ENCODE data around the gene CIB1.

CIB1 gene

GRCh38 chr15:90227336-90227735 lies 6.4 kb downstream of the CIB1 start:
- POLR2A ChIA-PET, result interaction anchor here (0.6 kb wide), 1 partner anchor 26 kb away, joined by 3 read pairs; the partner anchor contains the start of gene SEMA4B
- WGBS (ENCODE audit: insufficient coverage), result 98% methylated on average over 7 of the region's 7 CpGs

GRCh38 chr15:90225504-90226234 lies 8.1 kb downstream of the CIB1 start:
- Histone ChIP-seq H3K4me1 (ENCODE audit: control extremely low read depth in 1 of 4, control insufficient read depth in 4 of 4, insufficient read depth in 4 of 4, low read length in 3 of 4) (peaks cover 0 to 2% (median 0%) of the 10 kb centered on the region in 4 experiments), H3K27ac (ENCODE audit: insufficient read depth in 1 of 2, low read depth in 1 of 2, low read length in 2 of 2, poor library complexity in 1 of 2, severe bottlenecking in 2 of 2) (no peak overlapping the region), H3K4me3 (ENCODE audit: control insufficient read depth in 1 of 7, extremely low read depth in 1 of 7, insufficient read depth in 4 of 7, low read depth in 2 of 7, low read length in 6 of 7) (no peak overlapping the region), H3K36me3 (ENCODE audit: control insufficient read depth in 4 of 4, insufficient read depth in 4 of 4, low read length in 3 of 4) (peaks cover 2 to 59% (median 35%) of the 10 kb centered on the region in 4 experiments), H3K9me3 (ENCODE audit: control extremely low read depth in 1 of 5, control insufficient read depth in 4 of 5, insufficient read depth in 2 of 5, low read depth in 1 of 5, low read length in 4 of 5) (no peaks in the 10 kb centered on the region), H3K27me3 (replicated peaks in 2 of 5; ENCODE audit: control insufficient read depth in 4 of 5, insufficient read depth in 5 of 5, low read length in 4 of 5) (no peaks in the 10 kb centered on the region)
- WGBS (ENCODE audit: insufficient coverage), result 96% methylated on average over 13 of the region's 18 CpGs
- CTCF ChIA-PET, result interaction anchor here (0.7 to 1.4 kb wide), 3 partner anchors 9 to 76 kb away, joined by 3 read pairs; no protein-coding TSS in a partner anchor
- no peak for DNase-seq
- POLR2A ChIA-PET, result interaction anchor here (0.6 kb wide), 1 partner anchor 17 kb away, joined by 3 read pairs; no protein-coding TSS in a partner anchor

More at GRCh38 chr15:90227336-90227735, 6.4 kb downstream of the CIB1 start:
- Histone ChIP-seq H3K4me3 (ENCODE audit: control insufficient read depth in 1 of 7, extremely low read depth in 1 of 7, insufficient read depth in 4 of 7, low read depth in 2 of 7, low read length in 6 of 7) (no peak overlapping the region), H3K27ac (ENCODE audit: insufficient read depth in 1 of 2, low read depth in 1 of 2, low read length in 2 of 2, poor library complexity in 1 of 2, severe bottlenecking in 2 of 2) (no peak overlapping the region), H3K36me3 (ENCODE audit: control insufficient read depth in 4 of 4, insufficient read depth in 4 of 4, low read length in 3 of 4) (peaks cover 0 to 68% (median 43%) of the 10 kb centered on the region in 4 experiments), H3K9me3 (ENCODE audit: control extremely low read depth in 1 of 5, control insufficient read depth in 4 of 5, insufficient read depth in 2 of 5, low read depth in 1 of 5, low read length in 4 of 5) (no peaks in the 10 kb centered on the region), H3K27me3 (replicated peaks in 2 of 5; ENCODE audit: control insufficient read depth in 4 of 5, insufficient read depth in 5 of 5, low read length in 4 of 5) (no peaks in the 10 kb centered on the region), H3K4me1 (ENCODE audit: control extremely low read depth in 1 of 4, control insufficient read depth in 4 of 4, insufficient read depth in 4 of 4, low read length in 3 of 4) (peaks cover 0 to 15% (median 5%) of the 10 kb centered on the region in 4 experiments)
- no peak for DNase-seq
- CTCF ChIA-PET, result interaction anchor here (1.1 to 1.4 kb wide), 3 partner anchors 9 to 60 kb away, joined by 3 read pairs; no protein-coding TSS in a partner anchor

- Histone ChIP-seq H3K27ac (ENCODE audit: insufficient read depth in 1 of 2, low read depth in 1 of 2, low read length in 2 of 2, poor library complexity in 1 of 2, severe bottlenecking in 2 of 2) (no peak overlapping the region), H3K36me3 (ENCODE audit: control insufficient read depth in 4 of 4, insufficient read depth in 4 of 4, low read length in 3 of 4) (peaks cover 2 to 52% (median 29%) of the 10 kb centered on the region in 4 experiments), H3K27me3 (replicated peaks in 2 of 5; ENCODE audit: control insufficient read depth in 4 of 5, insufficient read depth in 5 of 5, low read length in 4 of 5) (no peaks in the 10 kb centered on the region), H3K9me3 (ENCODE audit: control extremely low read depth in 1 of 5, control insufficient read depth in 4 of 5, insufficient read depth in 2 of 5, low read depth in 1 of 5, low read length in 4 of 5) (no peaks in the 10 kb centered on the region), H3K4me1 (ENCODE audit: control extremely low read depth in 1 of 4, control insufficient read depth in 4 of 4, insufficient read depth in 4 of 4, low read length in 3 of 4) (no peaks in the 10 kb centered on the region), H3K4me3 (ENCODE audit: control insufficient read depth in 1 of 7, extremely low read depth in 1 of 7, insufficient read depth in 4 of 7, low read depth in 2 of 7, low read length in 6 of 7) (no peak overlapping the region)
- POLR2A ChIA-PET, result no interaction called here
- CTCF ChIA-PET, result interaction anchor here (1.1 to 1.4 kb wide), 3 partner anchors 8 to 23 kb away, joined by 3 read pairs; no protein-coding TSS in a partner anchor
- WGBS (ENCODE audit: insufficient coverage), result 95% methylated on average over 16 of the region's 17 CpGs
- DNase-seq, result no peak
Measured at GRCh38 chr15:90225047-90225446, 8.7 kb downstream of the CIB1 start.

- no peaks in the 10 kb centered on the region for H3K9me3 ChIP-seq (ENCODE audit: control extremely low read depth in 1 of 5, control insufficient read depth in 4 of 5, insufficient read depth in 2 of 5, low read depth in 1 of 5, low read length in 4 of 5)
- no peak overlapping the region for H3K4me3 ChIP-seq (ENCODE audit: control insufficient read depth in 1 of 7, extremely low read depth in 1 of 7, insufficient read depth in 4 of 7, low read depth in 2 of 7, low read length in 6 of 7)
- DNase-seq, result no peak
- H3K4me1 ChIP-seq (ENCODE audit: control extremely low read depth in 1 of 4, control insufficient read depth in 4 of 4, insufficient read depth in 4 of 4, low read length in 3 of 4), result no peaks in the 10 kb centered on the region
- 96% methylated on average over 14 of the region's 22 CpGs for WGBS (ENCODE audit: insufficient coverage)
- POLR2A ChIA-PET, result no interaction called here
- CTCF ChIA-PET, result interaction anchor here (1.1 to 2.6 kb wide), 3 partner anchors 21 to 82 kb away, joined by 3 to 8 read pairs (median 3); no protein-coding TSS in a partner anchor
- no peaks in the 10 kb centered on the region for H3K27me3 ChIP-seq (replicated peaks in 2 of 5; ENCODE audit: control insufficient read depth in 4 of 5, insufficient read depth in 5 of 5, low read length in 4 of 5)
- H3K36me3 ChIP-seq (ENCODE audit: control insufficient read depth in 4 of 4, insufficient read depth in 4 of 4, low read length in 3 of 4), result peaks cover 2 to 39% (median 16%) of the 10 kb centered on the region in 4 experiments
- no peak overlapping the region for H3K27ac ChIP-seq (ENCODE audit: insufficient read depth in 1 of 2, low read depth in 1 of 2, low read length in 2 of 2, poor library complexity in 1 of 2, severe bottlenecking in 2 of 2)
Measured at GRCh38 chr15:90223441-90224165, 10.1 kb downstream of the CIB1 start.

- Histone ChIP-seq H3K27me3 (replicated peaks in 2 of 5; ENCODE audit: control insufficient read depth in 4 of 5, insufficient read depth in 5 of 5, low read length in 4 of 5) (no peaks in the 10 kb centered on the region), H3K4me1 (ENCODE audit: control extremely low read depth in 1 of 4, control insufficient read depth in 4 of 4, insufficient read depth in 4 of 4, low read length in 3 of 4) (no peaks in the 10 kb centered on the region), H3K36me3 (ENCODE audit: control insufficient read depth in 4 of 4, insufficient read depth in 4 of 4, low read length in 3 of 4) (peaks cover 4 to 29% (median 10%) of the 10 kb centered on the region in 4 experiments), H3K9me3 (ENCODE audit: control extremely low read depth in 1 of 5, control insufficient read depth in 4 of 5, insufficient read depth in 2 of 5, low read depth in 1 of 5, low read length in 4 of 5) (no peaks in the 10 kb centered on the region), H3K27ac (ENCODE audit: insufficient read depth in 1 of 2, low read depth in 1 of 2, low read length in 2 of 2, poor library complexity in 1 of 2, severe bottlenecking in 2 of 2) (no peak overlapping the region), H3K4me3 (ENCODE audit: control insufficient read depth in 1 of 7, extremely low read depth in 1 of 7, insufficient read depth in 4 of 7, low read depth in 2 of 7, low read length in 6 of 7) (no peak overlapping the region)
- POLR2A ChIA-PET, result no interaction called here
- CTCF ChIA-PET, result interaction anchor here (0.7 to 2.7 kb wide), 10 partner anchors 9 to 120 kb away, joined by 3 to 26 read pairs (median 5); partner anchors contain the start of genes CIB1, GDPGP1, IDH2 and NGRN
- no CpG with 5 or more reads among the region's 2 CpGs for WGBS (ENCODE audit: insufficient coverage)
- DNase-seq, result no peak
Measured at GRCh38 chr15:90222547-90222946, 11.2 kb downstream of the CIB1 start.

- Histone ChIP-seq H3K4me3 (ENCODE audit: control insufficient read depth in 1 of 7, extremely low read depth in 1 of 7, insufficient read depth in 4 of 7, low read depth in 2 of 7, low read length in 6 of 7) (no peak overlapping the region), H3K36me3 (ENCODE audit: control insufficient read depth in 4 of 4, insufficient read depth in 4 of 4, low read length in 3 of 4) (peaks cover under 1 to 27% (median 10%) of the 10 kb centered on the region in 4 experiments), H3K27me3 (replicated peaks in 2 of 5; ENCODE audit: control insufficient read depth in 4 of 5, insufficient read depth in 5 of 5, low read length in 4 of 5) (no peaks in the 10 kb centered on the region), H3K9me3 (ENCODE audit: control extremely low read depth in 1 of 5, control insufficient read depth in 4 of 5, insufficient read depth in 2 of 5, low read depth in 1 of 5, low read length in 4 of 5) (no peaks in the 10 kb centered on the region), H3K27ac (ENCODE audit: insufficient read depth in 1 of 2, low read depth in 1 of 2, low read length in 2 of 2, poor library complexity in 1 of 2, severe bottlenecking in 2 of 2) (no peak overlapping the region), H3K4me1 (ENCODE audit: control extremely low read depth in 1 of 4, control insufficient read depth in 4 of 4, insufficient read depth in 4 of 4, low read length in 3 of 4) (no peaks in the 10 kb centered on the region)
- POLR2A ChIA-PET, result interaction anchor here (0.6 to 1.0 kb wide), 2 partner anchors 66 to 115 kb away, joined by 3 to 5 read pairs; no protein-coding TSS in a partner anchor
- 74% methylated on average over 13 of the region's 14 CpGs for WGBS (ENCODE audit: insufficient coverage)
- DNase-seq, result peak; percentile 52 to 67 (median 59)
- CTCF ChIA-PET, result interaction anchor here (0.6 to 2.7 kb wide), 28 partner anchors 8 to 478 kb away, joined by 3 to 26 read pairs (median 4); partner anchors contain the start of genes CIB1, GDPGP1, IDH2 and NGRN
Measured at GRCh38 chr15:90221246-90221900, 12.4 kb downstream of the CIB1 start.

Data from common myeloid progenitor, CD34-positive (primary cell).